ENCODE data around the gene TNMD.

TNMD gene

DNA sequence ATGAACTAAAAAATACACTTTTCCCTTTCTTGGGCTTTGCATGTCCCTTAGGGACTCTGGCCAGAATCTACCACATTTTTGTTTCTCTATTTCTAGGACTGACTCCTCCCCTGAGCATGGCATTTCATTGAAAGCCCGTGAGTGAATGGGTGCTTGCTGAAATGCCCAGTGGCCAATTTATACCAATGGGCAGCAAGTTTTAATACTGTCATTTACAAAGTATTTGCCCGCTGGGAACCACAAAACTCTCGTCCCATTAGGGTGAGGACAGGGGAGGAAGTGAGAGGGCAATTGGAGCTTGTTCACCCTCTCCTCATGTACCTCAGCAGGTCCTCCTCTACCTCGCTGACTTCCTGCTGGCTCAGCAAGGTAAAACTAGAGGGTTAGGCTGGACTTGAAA is 60.4 kb downstream of the TNMD start:
- DNase-seq (ENCODE audit: low read depth), result no peak

GRCh38 chrX:100647095-100647494 is 62.4 kb downstream of the TNMD start:
- no peak for DNase-seq (ENCODE audit: low read depth)

DNA sequence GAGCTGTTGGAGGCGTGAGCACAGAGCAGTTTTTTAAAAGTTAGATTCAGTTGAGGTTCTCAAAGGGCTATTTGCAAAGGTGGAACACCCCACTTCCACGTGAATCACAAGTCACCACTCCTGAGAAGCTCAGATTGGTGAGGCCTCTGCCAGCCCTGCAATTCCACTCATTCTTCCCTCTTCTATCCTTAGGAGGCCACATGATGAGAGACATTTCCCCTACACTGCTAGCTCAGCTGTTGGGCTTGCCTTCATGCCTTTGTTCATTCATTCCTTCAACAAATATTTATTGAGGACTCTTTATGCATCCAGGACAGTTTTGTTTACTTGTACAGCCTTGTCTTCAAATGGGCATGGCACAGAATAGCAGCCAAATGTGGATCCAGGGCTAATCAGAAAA is 63.0 kb downstream of the TNMD start:
- DNase-seq (ENCODE audit: low read depth), result no peak

DNA sequence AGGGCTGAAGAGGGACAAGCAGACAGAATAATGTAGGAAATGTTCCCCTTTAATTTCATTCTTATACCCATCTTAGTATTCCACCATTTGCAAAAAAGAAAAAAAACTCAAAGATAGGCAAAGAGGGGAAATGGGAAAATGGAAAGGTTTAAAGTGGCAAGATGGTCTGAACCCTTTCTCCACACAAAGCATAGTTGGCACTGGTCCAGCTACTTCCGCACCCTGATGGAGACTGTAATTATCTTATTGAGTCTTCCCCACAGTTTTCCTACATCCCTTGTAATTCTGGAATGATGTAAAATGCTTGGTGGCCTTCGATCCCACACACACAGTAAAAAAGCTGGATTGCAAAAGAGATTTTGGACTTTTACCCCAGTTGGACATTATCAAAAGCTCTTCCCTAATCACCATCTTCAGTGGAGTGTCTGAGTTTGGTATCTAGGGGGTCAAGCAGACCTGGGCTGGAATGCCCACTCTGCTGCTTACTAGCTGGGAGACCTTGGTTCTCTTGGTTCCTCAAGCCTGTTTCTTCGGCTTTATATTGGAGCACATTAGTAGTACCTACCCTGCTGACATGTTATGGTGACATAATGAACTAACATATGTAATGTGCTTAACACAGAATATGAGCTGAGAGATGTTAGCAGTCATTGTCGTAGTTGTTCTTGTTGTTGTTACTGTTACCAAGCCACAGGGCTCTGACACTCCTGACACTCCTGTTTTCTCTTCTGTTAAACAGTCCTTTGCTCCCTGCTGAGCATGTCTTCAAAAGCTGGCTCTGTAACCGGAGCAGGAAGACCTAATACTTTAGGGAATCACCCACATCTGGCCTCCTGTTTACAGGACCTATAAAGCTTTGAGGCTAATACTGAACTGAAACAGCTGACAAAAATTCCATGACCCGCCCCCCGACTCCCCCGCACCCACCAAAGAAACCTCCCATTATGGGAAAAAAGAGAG is 64.0 kb downstream of the TNMD start:
- no peak for DNase-seq (ENCODE audit: low read depth)
